Stomach smooth muscle (tissue), 2 donors: ENCODE results near the gene HFE.
A peak's percentile ranks its signal among the peaks of the same experiment; 100 is the strongest.
"Not testable (repeated sequence)": the region's sequence is repeated elsewhere in the genome, so short reads cannot be mapped to it uniquely, and the experiment has no call there.

ENCODE experiments used
- H3K27ac ChIP-seq: one replicate; pipeline ENCODE4 v1.7.0; 2013; ENCODE audit warnings: mild to moderate bottlenecking, low read length, inconsistent platforms
- H3K27me3 ChIP-seq, 2 donors: one replicate each; pipeline ENCODE4 v1.7.0; 2013; ENCODE audit warnings: low read length in 2 of 2; ENCODE audit not compliant: insufficient read depth in 2 of 2, control insufficient read depth in 1 of 2
- H3K36me3 ChIP-seq, 2 donors: one replicate each; pipeline ENCODE4 v1.7.0; 2013; ENCODE audit warnings: low read length in 2 of 2; ENCODE audit not compliant: control insufficient read depth in 2 of 2, insufficient read depth in 2 of 2
- H3K4me1 ChIP-seq: one replicate; pipeline ENCODE4 v1.7.0; 2013; ENCODE audit warnings: low read length; ENCODE audit not compliant: control insufficient read depth, insufficient read depth
- H3K4me3 ChIP-seq, 2 donors: one replicate each; pipeline ENCODE4 v1.7.0; 2013; ENCODE audit warnings: low read length in 2 of 2
- H3K9ac ChIP-seq, 2 donors: one replicate each; pipeline ENCODE4 v1.7.0; 2013; ENCODE audit warnings: low read length in 2 of 2, mild to moderate bottlenecking in 1 of 2
- H3K9me3 ChIP-seq, 2 donors: one replicate each; pipeline ENCODE4 v1.7.0; 2013; ENCODE audit warnings: low read length in 2 of 2; ENCODE audit not compliant: control insufficient read depth in 2 of 2
- donor health status: healthy.
- donor health status: Pancreatic carcinoma.

The HFE gene

GRCh38 chr6:26065952-26066380, 21.3 kb upstream of the HFE start:
- Histone ChIP-seq H3K9ac (no peak overlapping the region), H3K27ac (no peak overlapping the region), H3K27me3 (no peaks in the 10 kb centered on the region), H3K9me3 (no peaks in the 10 kb centered on the region), H3K36me3 (no peaks in the 10 kb centered on the region), H3K4me1 (no peaks in the 10 kb centered on the region), H3K4me3 (peak overlapping the region in 1 of 2 donors; percentile 31)

DNA sequence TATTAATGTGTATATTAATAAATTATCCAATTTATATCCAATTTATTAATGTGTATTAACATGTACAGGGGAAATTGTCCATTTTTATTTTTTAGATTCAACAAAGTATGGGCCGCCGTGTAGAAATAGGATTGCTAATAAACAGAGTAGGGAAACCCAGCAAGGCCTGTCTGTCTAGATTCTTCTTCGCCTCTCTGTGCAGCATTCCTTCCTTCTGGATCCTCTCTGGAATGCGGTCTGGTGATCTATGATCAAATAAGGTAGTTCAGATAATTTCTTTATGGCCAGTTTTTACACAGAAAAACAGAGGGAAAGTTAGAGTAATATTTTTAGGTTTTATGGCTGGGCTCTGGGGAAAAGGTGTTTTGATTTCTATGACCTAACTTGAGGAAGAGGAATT, 19.9 kb upstream of the HFE start:
- Histone ChIP-seq H3K27me3 (no peaks in the 10 kb centered on the region), H3K9ac (no peak overlapping the region), H3K36me3 (no peaks in the 10 kb centered on the region), H3K9me3 (no peaks in the 10 kb centered on the region), H3K4me1 (no peaks in the 10 kb centered on the region), H3K4me3 (no peak overlapping the region), H3K27ac (no peak overlapping the region)

GRCh38 chr6:26068036-26068435, 19.2 kb upstream of the HFE start:
- Histone ChIP-seq H3K27ac (no peak overlapping the region), H3K4me3 (no peak overlapping the region), H3K4me1 (no peaks in the 10 kb centered on the region), H3K9ac (no peak overlapping the region), H3K9me3 (no peaks in the 10 kb centered on the region), H3K36me3 (no peaks in the 10 kb centered on the region), H3K27me3 (no peaks in the 10 kb centered on the region)

DNA sequence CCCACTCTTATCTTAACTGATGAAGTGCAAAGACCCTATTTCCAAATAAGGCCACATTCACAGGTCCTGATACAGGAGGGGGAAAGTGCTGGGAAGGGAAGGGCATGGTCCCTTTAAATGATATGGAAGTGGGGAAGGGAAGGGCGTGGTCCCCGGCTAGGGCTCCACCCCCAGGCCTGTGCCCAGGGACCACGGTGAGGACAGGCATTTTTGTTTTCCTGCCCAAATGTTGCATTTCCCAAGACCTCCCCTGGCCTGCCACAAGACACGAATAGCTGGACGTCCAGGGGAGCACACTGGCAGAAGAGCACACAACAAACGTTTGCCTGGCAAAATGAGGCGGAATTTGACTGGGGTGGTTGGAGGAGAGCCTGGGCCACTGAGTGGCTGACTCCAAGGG, 16.1 kb upstream of the HFE start:
- H3K9ac ChIP-seq = no peak overlapping the region
- peaks cover 0 to 2% of the 10 kb centered on the region in 2 donors for H3K27me3 ChIP-seq
- H3K27ac ChIP-seq = no peak overlapping the region
- H3K9me3 ChIP-seq = no peaks in the 10 kb centered on the region
- no peak overlapping the region for H3K4me3 ChIP-seq
- H3K4me1 ChIP-seq = no peaks in the 10 kb centered on the region
- H3K36me3 ChIP-seq = no peaks in the 10 kb centered on the region

DNA sequence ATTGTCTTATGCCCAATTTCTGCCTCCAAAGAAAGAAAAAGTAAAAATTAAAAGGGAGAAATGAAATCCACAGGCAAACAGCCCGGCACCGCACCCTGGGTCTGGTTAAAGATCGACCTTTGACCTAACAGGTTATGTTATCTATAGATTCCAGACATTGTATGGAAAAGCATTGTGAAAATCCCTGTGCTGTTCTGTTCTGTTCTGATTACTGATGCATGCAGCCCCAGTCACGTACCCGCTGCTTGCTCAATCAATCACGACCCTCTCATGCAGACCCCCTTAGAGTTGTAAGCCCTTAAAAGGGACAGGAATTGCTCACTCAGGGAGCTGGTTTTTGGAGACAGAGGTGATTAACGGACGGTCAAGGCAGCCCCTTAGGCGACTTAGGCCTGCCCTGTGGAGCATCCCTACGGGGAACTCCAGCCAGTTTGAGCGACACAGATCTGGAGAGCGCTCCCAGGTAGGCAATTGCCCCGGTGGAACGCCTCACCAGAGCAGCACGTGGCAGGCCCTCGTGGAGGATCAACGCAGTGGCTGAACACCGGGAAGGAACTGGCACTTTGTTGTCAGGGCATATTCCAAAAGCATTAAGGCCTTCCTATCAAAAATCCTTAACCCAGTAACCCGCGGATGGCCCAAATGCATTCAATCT, 12.0 kb upstream of the HFE start:
- H3K27ac ChIP-seq = no peak overlapping the region
- no peak overlapping the region for H3K4me3 ChIP-seq
- no peaks in the 10 kb centered on the region for H3K9me3 ChIP-seq
- H3K27me3 ChIP-seq = peaks cover 0 to 2% of the 10 kb centered on the region in 2 donors
- no peak overlapping the region for H3K9ac ChIP-seq
- no peaks in the 10 kb centered on the region for H3K4me1 ChIP-seq
- H3K36me3 ChIP-seq = no peaks in the 10 kb centered on the region

- H3K36me3 ChIP-seq = not testable (repeated sequence)
These were observed 9.2 kb upstream of the HFE start for GRCh38 chr6:26078066-26078465.

DNA sequence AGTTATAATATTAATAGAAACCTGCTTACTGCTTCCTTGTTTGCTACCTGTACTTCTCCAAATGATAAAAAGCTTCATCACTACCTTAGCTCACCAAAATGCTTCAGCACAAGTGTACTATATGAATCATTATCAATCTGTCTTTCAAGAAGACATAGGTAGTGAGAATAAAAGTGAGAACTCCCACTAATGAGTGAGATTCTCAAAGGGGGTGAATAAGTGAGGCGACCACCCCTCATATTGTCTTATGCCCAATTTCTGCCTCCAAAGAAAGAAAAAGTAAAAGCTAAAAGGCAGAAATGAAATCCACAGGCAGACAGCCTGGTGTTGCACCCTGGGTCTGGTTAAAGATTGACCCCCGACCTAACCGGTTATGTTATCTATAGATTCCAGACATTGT, 6.1 kb upstream of the HFE start:
- not testable (repeated sequence) for H3K9me3 ChIP-seq, H3K9ac ChIP-seq, H3K27ac ChIP-seq, H3K36me3 ChIP-seq, H3K4me3 ChIP-seq, H3K27me3 ChIP-seq, H3K4me1 ChIP-seq

More at GRCh38 chr6:26078066-26078465, 9.2 kb upstream of the HFE start:
- not testable (repeated sequence) for H3K4me1 ChIP-seq, H3K27ac ChIP-seq, H3K9ac ChIP-seq, H3K4me3 ChIP-seq, H3K27me3 ChIP-seq, H3K9me3 ChIP-seq

GRCh38 chr6:26086211-26086610, 1.0 kb upstream of the HFE start:
- H3K27me3 ChIP-seq = no peaks in the 10 kb centered on the region
- H3K27ac ChIP-seq = no peak overlapping the region
- no peak overlapping the region for H3K4me3 ChIP-seq
- no peaks in the 10 kb centered on the region for H3K9me3 ChIP-seq
- H3K9ac ChIP-seq = peak overlapping the region in 1 of 2 donors; percentile 89
- H3K36me3 ChIP-seq = peaks cover 0 to 2% of the 10 kb centered on the region in 2 donors
- peaks cover 19% of the 10 kb centered on the region for H3K4me1 ChIP-seq

GRCh38 chr6:26088344-26088743, 1.1 kb downstream of the HFE start:
- no peaks in the 10 kb centered on the region for H3K27me3 ChIP-seq
- peak overlapping the region; percentile 90 for H3K27ac ChIP-seq
- peaks cover 19% of the 10 kb centered on the region for H3K4me1 ChIP-seq
- H3K36me3 ChIP-seq = peaks cover 0 to 4% of the 10 kb centered on the region in 2 donors
- no peaks in the 10 kb centered on the region for H3K9me3 ChIP-seq
- H3K4me3 ChIP-seq = peak overlapping the region; percentile 91 to 96
- peak overlapping the region; percentile 84 to 89 for H3K9ac ChIP-seq

DNA sequence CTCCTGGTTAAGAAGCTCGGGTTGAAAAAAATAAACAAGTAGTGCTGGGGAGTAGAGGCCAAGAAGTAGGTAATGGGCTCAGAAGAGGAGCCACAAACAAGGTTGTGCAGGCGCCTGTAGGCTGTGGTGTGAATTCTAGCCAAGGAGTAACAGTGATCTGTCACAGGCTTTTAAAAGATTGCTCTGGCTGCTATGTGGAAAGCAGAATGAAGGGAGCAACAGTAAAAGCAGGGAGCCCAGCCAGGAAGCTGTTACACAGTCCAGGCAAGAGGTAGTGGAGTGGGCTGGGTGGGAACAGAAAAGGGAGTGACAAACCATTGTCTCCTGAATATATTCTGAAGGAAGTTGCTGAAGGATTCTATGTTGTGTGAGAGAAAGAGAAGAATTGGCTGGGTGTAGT, 2.0 kb downstream of the HFE start:
- H3K27ac ChIP-seq = peak overlapping the region; percentile 46
- no peak overlapping the region for H3K4me3 ChIP-seq
- peaks cover 0 to 4% of the 10 kb centered on the region in 2 donors for H3K36me3 ChIP-seq
- peak overlapping the region in 1 of 2 donors; percentile 42 for H3K9ac ChIP-seq
- H3K4me1 ChIP-seq = peaks cover 19% of the 10 kb centered on the region
- H3K27me3 ChIP-seq = no peaks in the 10 kb centered on the region
- no peaks in the 10 kb centered on the region for H3K9me3 ChIP-seq

GRCh38 chr6:26092443-26092842, 5.2 kb downstream of the HFE start:
- Histone ChIP-seq H3K27ac (no peak overlapping the region), H3K9ac (no peak overlapping the region), H3K9me3 (no peaks in the 10 kb centered on the region), H3K4me1 (peaks cover 15% of the 10 kb centered on the region), H3K27me3 (no peaks in the 10 kb centered on the region), H3K36me3 (peaks cover 0 to 4% of the 10 kb centered on the region in 2 donors), H3K4me3 (no peak overlapping the region)
